Left ventricle myocardium superior (tissue), 1 donor: ENCODE results near the gene GAGE1. TPM values are rescaled to one million over a fixed set of nuclear protein-coding genes. Genes with fewer than 3 reads are reported as not detected.
"Not testable (repeated sequence)": the region's sequence is repeated elsewhere in the genome, so short reads cannot be mapped to it uniquely, and the experiment has no call there.

Source experiments
- ATAC-seq: fragments of 200-7000 bp; cut with Tn5 transposase; one replicate; pipeline ENCODE4 v1.9.1; 2020; ENCODE audit warnings: mild to moderate bottlenecking, moderate library complexity
- DNase-seq: peaks from one replicate; pipeline ENCODE4 v3.0.0-alpha.2; 2020
- intact Hi-C: fragments of 100-400 bp; cut with micrococcal nuclease; formaldehyde crosslinking; loops from one replicate; pipeline ENCODE4 v1.11.0; 2022
- long read RNA-seq: library from polyadenylated mRNA; unstranded; transcript quantifications from one replicate; pipeline ENCODE4 v2.0.0, GENCODE V29; 2021
- total RNA-seq: library from RNA; stranded (reverse); fragmentation: NEBNext Ultra II Directional; extraction: Animal tissue kit (Norgen Biotek cat#: 25700); gene quantifications from one replicate; pipeline ENCODE4 v1.2.1, GENCODE V29; 2021
- donor health status: DM: no; HTN: yes; CAD: no; lungs with severe emphysema.

Gene GAGE1
- total RNA-seq, result not detected
- long read RNA-seq, result 0 reads

GRCh38 chrX:49598720-49599119, at the start of gene GAGE1:
Gene GAGE1 (plus strand): TSS chrX:49599020. CDS start chrX:49600175, 1,155 bp downstream.
- intact Hi-C loops, ATAC-seq, DNase-seq: not testable (repeated sequence)

- intact Hi-C loops, DNase-seq, ATAC-seq: not testable (repeated sequence)
These were observed 47.8 kb upstream of the GAGE1 start, which contains the start of gene GAGE12E for GRCh38 chrX:49550989-49551388. Gene GAGE12E (plus strand): TSS chrX:49551289. CDS start chrX:49552444, 1,155 bp downstream.

GRCh38 chrX:49560542-49560941, 38.3 kb upstream of the GAGE1 start, which contains the start of gene GAGE12F:
Gene GAGE12F (plus strand): TSS chrX:49560842. CDS start chrX:49561997, 1,155 bp downstream.
- DNase-seq, intact Hi-C loops, ATAC-seq: not testable (repeated sequence)

GRCh38 chrX:49568728-49569127, 30.1 kb upstream of the GAGE1 start:
- ATAC-seq, intact Hi-C loops: not testable (repeated sequence)
- DNase-seq, result peak; percentile 13

GRCh38 chrX:49569152-49569551, 29.7 kb upstream of the GAGE1 start:
- ATAC-seq, intact Hi-C loops, DNase-seq: not testable (repeated sequence)

- ATAC-seq, DNase-seq, intact Hi-C loops: not testable (repeated sequence)
These were observed 28.7 kb upstream of the GAGE1 start, which contains the start of gene GAGE12G for GRCh38 chrX:49570100-49570499. Gene GAGE12G (plus strand): TSS chrX:49570400. CDS start chrX:49571555, 1,155 bp downstream.

GRCh38 chrX:49579649-49580048, 19.2 kb upstream of the GAGE1 start, which contains the start of gene GAGE12H:
Gene GAGE12H (plus strand): TSS chrX:49579949. CDS start chrX:49581104, 1,155 bp downstream.
- DNase-seq, ATAC-seq, intact Hi-C loops: not testable (repeated sequence)

- ATAC-seq, DNase-seq, intact Hi-C loops: not testable (repeated sequence)
These were observed 9.6 kb upstream of the GAGE1 start, which contains the start of gene GAGE2A for GRCh38 chrX:49589196-49589595. Gene GAGE2A (plus strand): TSS chrX:49589496. CDS start chrX:49590651, 1,155 bp downstream.

- ATAC-seq, intact Hi-C loops: not testable (repeated sequence)
- peak; percentile 20 for DNase-seq
These were observed 8.9 kb upstream of the GAGE1 start for GRCh38 chrX:49589769-49590478.

GRCh38 chrX:49590488-49590887, 8.3 kb upstream of the GAGE1 start:
- intact Hi-C loops, DNase-seq, ATAC-seq: not testable (repeated sequence)

- DNase-seq (no peak), ATAC-seq (no peak)
- intact Hi-C loops, result no loop called here
These were observed 12.0 kb downstream of the GAGE1 start for GRCh38 chrX:49610718-49611310.

- intact Hi-C loops, result no loop called here
- ATAC-seq (no peak), DNase-seq (no peak)
These were observed 19.8 kb downstream of the GAGE1 start for GRCh38 chrX:49618574-49618973.

GRCh38 chrX:49627086-49627777, 28.4 kb downstream of the GAGE1 start:
- DNase-seq (no peak), ATAC-seq (peak; percentile 50)
- intact Hi-C loops, result no loop called here

GRCh38 chrX:49644991-49645637, 46.3 kb downstream of the GAGE1 start:
- ATAC-seq, result no peak
- DNase-seq, result no peak
- intact Hi-C loops, result no loop called here

- no peak for DNase-seq
- intact Hi-C loops, result no loop called here
- no peak for ATAC-seq
These were observed 57.7 kb downstream of the GAGE1 start for GRCh38 chrX:49656533-49656932.
